HepG2 (cell line): Measurements from ENCODE around the gene OLFM2. TPM values are rescaled to one million over a fixed set of nuclear protein-coding genes. Genes with fewer than 3 reads are reported as not detected.

Experiments used
- ATAC-seq: fragments of 200-7000 bp; cut with Tn5 transposase; 3 replicates; pipeline ENCODE4 v1.9.1; 2020; ENCODE audit warnings: mild to moderate bottlenecking, moderate library complexity
- BruUV-seq: library from RNA; stranded (reverse); fragments of 400-500 nt; replicated peaks from 2 replicates; lab custom pipeline; 2021; lab: Mats Ljungman, UMichigan
- CTCF ChIA-PET: fragments of 300-600 bp; formaldehyde crosslinking; extraction: SDS; loops from one replicate; lab custom pipeline; 2021; ENCODE audit warnings: low total read pairs, inconsistent platforms, low intra/inter-chr PET ratio; lab: Yijun Ruan, JAX
- POLR2A ChIA-PET: fragments of 350-600 bp; sonication (Branson Sonifier 250); formaldehyde crosslinking; loops from one replicate; lab custom pipeline; 2020; ENCODE audit warnings: antibody characterized with exemption, inconsistent platforms; lab: Yijun Ruan, JAX
- DNase-seq: peaks from one replicate; pipeline ENCODE4 v3.0.0-alpha.2; 2015; ENCODE audit warnings: low spot score
- FAIRE-seq: peaks from 3 replicates; lab custom pipeline; 2011; peaks lifted over from hg19 to GRCh38; lab: Jason Lieb, UNC
- H2AFZ ChIP-seq: one replicate; pipeline ENCODE4 v1.6.1; 2011; ENCODE audit warnings: low read length, inconsistent platforms
- H3K27ac ChIP-seq: fragments of 300-600 bp; 3 replicates; pipeline ENCODE4 v1.8.0; 2011; ENCODE audit warnings: mixed run types, mild to moderate bottlenecking, mixed read lengths, low read length, inconsistent platforms; ENCODE audit not compliant: insufficient read depth; ENCODE audit errors: extremely low read length
- H3K27me3 ChIP-seq, 2 experiments: fragments of 200-600 bp in 1 of 2; 2 replicates in 1 of 2; 3 replicates in 1 of 2; pipeline versions ENCODE4 v1.6.0 to v1.8.0; 2011; ENCODE audit warnings: low read length in 2 of 2, mild to moderate bottlenecking in 2 of 2, moderate library complexity in 2 of 2, inconsistent platforms in 1 of 2; ENCODE audit not compliant: insufficient read depth in 2 of 2, control insufficient read depth in 1 of 2
- H3K36me3 ChIP-seq, 2 experiments: fragments of 200-600 bp in 1 of 2; replicated peaks in 1 of 2; 2 replicates in 1 of 2; 3 replicates in 1 of 2; pipeline versions ENCODE4 v1.5.1 to v1.8.0; 2011; ENCODE audit warnings: low read length in 2 of 2, inconsistent platforms in 1 of 2; ENCODE audit not compliant: insufficient read depth in 2 of 2, control insufficient read depth in 1 of 2
- H3K4me1 ChIP-seq: 2 replicates; pipeline ENCODE4 v1.5.1; 2012; ENCODE audit warnings: low read length, inconsistent platforms; ENCODE audit not compliant: insufficient read depth
- H3K4me2 ChIP-seq: 2 replicates; pipeline ENCODE4 v1.6.0; 2011; ENCODE audit warnings: low read depth, low read length, inconsistent platforms
- H3K4me3 ChIP-seq, 3 experiments: fragments of 200-600 bp in 1 of 3; sonication (generic), shearing (Covaris generic) in 1 of 3; replicated peaks in 1 of 3; 2 replicates each; pipeline ENCODE4 v1.5.1; 2011 to 2016; ENCODE audit warnings: low read length in 3 of 3, inconsistent platforms in 2 of 3, low read depth in 2 of 3, mild to moderate bottlenecking in 2 of 3, control low read depth in 1 of 3, mixed read lengths in 1 of 3; ENCODE audit not compliant: insufficient read depth in 1 of 3
- H3K79me2 ChIP-seq: one replicate; pipeline ENCODE4 v1.6.1; 2011; ENCODE audit warnings: low read length, inconsistent platforms; ENCODE audit not compliant: insufficient read depth
- H3K9ac ChIP-seq: 2 replicates; pipeline ENCODE4 v1.6.0; 2011; ENCODE audit warnings: mild to moderate bottlenecking, low read depth, low read length, inconsistent platforms; ENCODE audit not compliant: insufficient read depth
- H3K9me3 ChIP-seq: 2 replicates; pipeline ENCODE4 v1.5.1; 2012; ENCODE audit warnings: mild to moderate bottlenecking, low read length
- H4K20me1 ChIP-seq: 2 replicates; pipeline ENCODE4 v1.6.0; 2011; ENCODE audit warnings: inconsistent platforms, mild to moderate bottlenecking, low read length, moderate library complexity; ENCODE audit not compliant: insufficient read depth
- BRF2 ChIP-seq: sonication (generic); formaldehyde crosslinking; IDR thresholded peaks from 2 replicates; pipeline ENCODE4 v1.8.1; 2022; ENCODE audit warnings: mild to moderate bottlenecking, missing genetic modification reagents
- CHD4 ChIP-seq: fragments of 200-600 bp; sonication (generic); IDR thresholded peaks from 2 replicates; pipeline ENCODE4 v1.7.0; 2017; ENCODE audit warnings: mild to moderate bottlenecking, low read length, borderline replicate concordance
- FOXC1 ChIP-seq: sonication (generic); formaldehyde crosslinking; IDR thresholded peaks from 2 replicates; pipeline ENCODE4 v1.8.0; 2022; ENCODE audit warnings: mild to moderate bottlenecking, missing genetic modification reagents, borderline replicate concordance
- HDAC6 ChIP-seq: fragments of 200-600 bp; sonication (generic); IDR thresholded peaks from 2 replicates; pipeline ENCODE4 v1.7.0; 2017; ENCODE audit warnings: mild to moderate bottlenecking, antibody characterized with exemption, low read length, low read depth
- NFYB ChIP-seq: sonication (generic); formaldehyde crosslinking; IDR thresholded peaks from 2 replicates; pipeline ENCODE4 v1.4.0; 2020; ENCODE audit warnings: missing genetic modification reagents
- NR1H2 ChIP-seq: sonication (generic); formaldehyde crosslinking; IDR thresholded peaks from 2 replicates; pipeline ENCODE4 v1.8.1; 2022; ENCODE audit warnings: low read depth, missing genetic modification reagents, borderline replicate concordance
- NR2F6 ChIP-seq, 2 experiments: IDR thresholded peaks; 2 replicates each; pipeline ENCODE4 v1.6.1; 2016; ENCODE audit warnings: antibody characterized with exemption in 1 of 2, mild to moderate bottlenecking in 1 of 2
- TGIF2 ChIP-seq: IDR thresholded peaks from 2 replicates; pipeline ENCODE4 v1.6.1; 2016; ENCODE audit warnings: control low read depth, missing compliant biosample characterization
- ZBTB2 ChIP-seq: sonication (generic); formaldehyde crosslinking; IDR thresholded peaks from 2 replicates; pipeline ENCODE4 v1.8.0; 2022; ENCODE audit warnings: low read depth, missing genetic modification reagents
- ZNF282 ChIP-seq: fragments of 450-650 bp; IDR thresholded peaks from 2 replicates; pipeline ENCODE4 v1.6.1; 2018; ENCODE audit not compliant: partially characterized antibody
- ZNF335 ChIP-seq: sonication (generic); formaldehyde crosslinking; IDR thresholded peaks from 2 replicates; pipeline ENCODE4 v1.4.0; 2020; ENCODE audit warnings: missing genetic modification reagents
- ZNF496 ChIP-seq: sonication (generic); formaldehyde crosslinking; IDR thresholded peaks from 2 replicates; pipeline ENCODE4 v1.8.1; 2023; ENCODE audit warnings: mild to moderate bottlenecking, moderate library complexity, missing genetic modification reagents; ENCODE audit not compliant: insufficient replicate concordance
- ZNF737 ChIP-seq: sonication (generic); formaldehyde crosslinking; IDR thresholded peaks from 2 replicates; pipeline ENCODE4 v1.5.0; 2020; ENCODE audit warnings: missing genetic modification reagents, mild to moderate bottlenecking, borderline replicate concordance
- WGBS: methylation state at CpG from one replicate; pipeline ENCODE4 v1.1.6; 2017; ENCODE audit warnings: low lambda C conversion rate; 5-methylcytosine and 5-hydroxymethylcytosine counted together
- in situ Hi-C: cut with HindIII; loops from 2 replicates; pipeline ENCODE4 v1.10.0; 2017; ENCODE audit warnings: low pct_unique_long_range_greater_than_20kb; ENCODE audit not compliant: extremely low pct_ligation_motif_present
- intact Hi-C: fragments of 100-400 bp; cut with micrococcal nuclease; formaldehyde crosslinking; loops from one replicate; pipeline ENCODE4 v1.10.0; 2022; ENCODE audit not compliant: unreplicated experiment
- polyA plus RNA-seq, 8 experiments: library from polyadenylated mRNA; depleted of rRNA in 3 of 8; stranded (reverse) in 7 of 8; unstranded in 1 of 8; fragments of >200 nt; fragmentation: Illumina TruSeq in 4 of 8; extraction: Trizol in 4 of 8; gene quantifications; 2 replicates each; pipeline versions ENCODE4 v1.2.1 to v1.2.3, GENCODE V29; 2011 to 2016; ENCODE audit warnings: low read depth in 4 of 8, missing spikeins in 1 of 8, mixed read lengths in 1 of 8; ENCODE audit not compliant: insufficient read depth in 1 of 8
- total RNA-seq, 5 experiments: library from RNA; depleted of rRNA; stranded (reverse); fragments of >200 nt; fragmentation: Illumina TruSeq; extraction: Trizol; gene quantifications; 2 replicates each; pipeline ENCODE4 v1.2.3, GENCODE V29; 2016; ENCODE audit warnings: low read depth in 1 of 5

Gene OLFM2
- total and polyA plus RNA-seq, 2 of the 13 experiments (the other 11 are each of a cell fraction or from before 2014, with no cell fraction given) = 0.20 to 0.51 TPM

GRCh38 chr19:9947441-9947840, 11.1 kb upstream of the OLFM2 start:
- WGBS = 14% methylated on average over 4 of the region's 4 CpGs
- no peak overlapping the region for H3K4me3 ChIP-seq
- no peak for FAIRE-seq
- BruUV-seq = no TSS peak
- no peak for TF ChIP-seq ZNF496 (CRISPR knock-in tag)
- no peak for TF ChIP-seq CHD4
- no peak for TF ChIP-seq ZNF282
- TF ChIP-seq ZNF335 = no peak
- no peak for TF ChIP-seq BRF2 (CRISPR knock-in tag)
- no peak for TF ChIP-seq HDAC6
- no peak for TF ChIP-seq NR2F6 (IDR thresholded peaks at IDR 0.05)
- no peak for TF ChIP-seq NR2F6 (CRISPR knock-in tag; IDR thresholded peaks at IDR 0.05)
- TF ChIP-seq ZBTB2 (CRISPR knock-in tag) = no peak
- no peak for TF ChIP-seq NR1H2 (CRISPR knock-in tag)
- TF ChIP-seq ZNF737 = no peak
- TF ChIP-seq TGIF2 (CRISPR knock-in tag) = no peak
- TF ChIP-seq FOXC1 (CRISPR knock-in tag) = no peak
- TF ChIP-seq NFYB = no peak
- no peaks in the 10 kb centered on the region for H3K9me3 ChIP-seq
- no peaks in the 10 kb centered on the region for H4K20me1 ChIP-seq
- H3K4me1 ChIP-seq = peaks cover 25% of the 10 kb centered on the region
- no peaks in the 10 kb centered on the region for H3K36me3 ChIP-seq
- ChIA-PET POLR2A (no interaction called here), CTCF (no interaction called here)
- H3K27me3 ChIP-seq = peaks cover 0 to 4% of the 10 kb centered on the region in 2 experiments; a peak in 2 of 5 replicates
- no peak for DNase-seq
- in situ Hi-C loops (no loop called here), intact Hi-C loops (no loop called here)
- H3K27ac ChIP-seq = no peak overlapping the region
- H3K9ac ChIP-seq = no peak overlapping the region
- H3K79me2 ChIP-seq = no peaks in the 10 kb centered on the region
- no peak overlapping the region for H3K4me2 ChIP-seq
- no peak overlapping the region for H2AFZ ChIP-seq
- no peak for ATAC-seq
